Trophoblast cell (in vitro differentiated cells and primary cell): ENCODE results near the gene NUTM1.

Experiments
- DNase-seq, 2 donors: peaks; one replicate each; pipeline ENCODE4 v3.0.0-alpha.2; 2016
- H2AFZ ChIP-seq: 2 replicates; pipeline ENCODE4 v1.6.1; 2013; ENCODE audit warnings: low read length, moderate library complexity, mild to moderate bottlenecking; ENCODE audit not compliant: insufficient read depth, poor library complexity
- H2AK5ac ChIP-seq: 2 replicates; pipeline ENCODE4 v1.6.1; 2013; ENCODE audit warnings: mild to moderate bottlenecking, low read length
- H2BK120ac ChIP-seq: 2 replicates; pipeline ENCODE4 v1.6.1; 2013; ENCODE audit warnings: low read length, mild to moderate bottlenecking, moderate library complexity; ENCODE audit not compliant: insufficient read depth, poor library complexity
- H2BK12ac ChIP-seq: 2 replicates; pipeline ENCODE4 v1.6.1; 2013; ENCODE audit warnings: mild to moderate bottlenecking, low read length, moderate library complexity
- H2BK5ac ChIP-seq: 2 replicates; pipeline ENCODE4 v1.6.1; 2013; ENCODE audit warnings: low read length, low read depth, moderate library complexity, mild to moderate bottlenecking; ENCODE audit not compliant: poor library complexity
- H3K14ac ChIP-seq: 2 replicates; pipeline ENCODE4 v1.6.1; 2013; ENCODE audit warnings: mild to moderate bottlenecking, low read length
- H3K18ac ChIP-seq: 2 replicates; pipeline ENCODE4 v1.6.1; 2013; ENCODE audit warnings: mild to moderate bottlenecking, low read length
- H3K23ac ChIP-seq: 2 replicates; pipeline ENCODE4 v1.6.1; 2013; ENCODE audit warnings: low read length
- H3K27ac ChIP-seq: 2 replicates; pipeline ENCODE4 v1.5.1; 2013; ENCODE audit warnings: low read depth, mild to moderate bottlenecking, inconsistent platforms, low read length, moderate library complexity
- H3K27me3 ChIP-seq: 2 replicates; pipeline ENCODE4 v1.6.1; 2013; ENCODE audit warnings: inconsistent platforms, mild to moderate bottlenecking, low read length, moderate library complexity; ENCODE audit not compliant: insufficient read depth
- H3K36me3 ChIP-seq, 2 experiments: 1 replicate in 1 of 2; 2 replicates in 1 of 2; pipeline ENCODE4 v1.6.1; 2013; ENCODE audit warnings: low read length in 2 of 2, mild to moderate bottlenecking in 2 of 2, moderate library complexity in 1 of 2; ENCODE audit not compliant: insufficient read depth in 2 of 2, control insufficient read depth in 1 of 2
- H3K4ac ChIP-seq: 2 replicates; pipeline ENCODE4 v1.6.1; 2013; ENCODE audit warnings: low read depth, mild to moderate bottlenecking, low read length, moderate library complexity
- H3K4me1 ChIP-seq, 2 experiments: 1 replicate in 1 of 2; 2 replicates in 1 of 2; pipeline ENCODE4 v1.6.1; 2013; ENCODE audit warnings: low read length in 2 of 2, mild to moderate bottlenecking in 2 of 2, moderate library complexity in 1 of 2; ENCODE audit not compliant: insufficient read depth in 2 of 2, control insufficient read depth in 1 of 2
- H3K4me2 ChIP-seq: 2 replicates; pipeline ENCODE4 v1.6.1; 2013; ENCODE audit warnings: inconsistent platforms, mild to moderate bottlenecking, low read length, moderate library complexity
- H3K4me3 ChIP-seq: 2 replicates; pipeline ENCODE4 v1.5.1; 2013; ENCODE audit warnings: mild to moderate bottlenecking, low read depth, low read length, inconsistent platforms
- H3K79me1 ChIP-seq: one replicate; pipeline ENCODE4 v1.6.1; 2013; ENCODE audit warnings: low read length
- H3K79me2 ChIP-seq: 2 replicates; pipeline ENCODE4 v1.6.1; 2013; ENCODE audit warnings: low read length, mild to moderate bottlenecking; ENCODE audit not compliant: control insufficient read depth, insufficient read depth, poor library complexity
- H3K9ac ChIP-seq: 2 replicates; pipeline ENCODE4 v1.6.1; 2013; ENCODE audit warnings: mild to moderate bottlenecking, low read length
- H3K9me3 ChIP-seq: 2 replicates; pipeline ENCODE4 v1.6.1; 2013; ENCODE audit warnings: low read depth, mild to moderate bottlenecking, control low read depth, inconsistent platforms, low read length; ENCODE audit not compliant: insufficient read depth
- H4K12ac ChIP-seq: 2 replicates; pipeline ENCODE4 v1.6.1; 2013; ENCODE audit warnings: low read depth, mild to moderate bottlenecking, low read length, moderate library complexity
- H4K8ac ChIP-seq: 2 replicates; pipeline ENCODE4 v1.6.1; 2013; ENCODE audit warnings: low read depth, mild to moderate bottlenecking, low read length, moderate library complexity
- H4K91ac ChIP-seq: one replicate; pipeline ENCODE4 v1.6.1; 2013; ENCODE audit warnings: low read depth, mild to moderate bottlenecking, low read length, moderate library complexity
- WGBS: extraction: QIAGEN DNeasy Blood & Tissue Kit; methylation state at CpG from one replicate; pipeline ENCODE4 v1.1.7; 2013; ENCODE audit warnings: missing lambda C conversion rate; ENCODE audit not compliant: insufficient read length, insufficient coverage; ENCODE audit errors: extremely low coverage; 5-methylcytosine and 5-hydroxymethylcytosine counted together

NUTM1 gene

DNA sequence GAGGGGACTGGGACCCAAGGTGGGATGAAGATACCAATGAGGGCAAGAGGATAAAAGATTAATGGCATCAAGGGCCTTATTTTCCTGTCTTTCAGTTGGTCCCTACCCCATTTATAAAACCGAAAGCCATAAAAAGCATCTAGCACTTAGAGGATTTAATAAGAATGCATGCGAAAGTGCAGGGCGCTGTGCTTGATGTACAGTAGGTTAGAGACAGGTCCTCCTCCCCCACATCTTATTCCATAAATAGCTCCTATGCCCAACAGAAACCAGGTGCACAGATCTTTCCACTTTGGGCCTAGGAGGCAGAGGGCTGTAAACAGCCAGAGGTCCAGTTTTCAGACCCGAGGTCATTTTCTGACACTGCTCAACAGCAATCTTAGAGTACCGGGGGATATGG lies 22.7 kb downstream of the NUTM1 start:
- no CpG with 5 or more reads among the region's 5 CpGs for WGBS
- no peak overlapping the region for H2AFZ ChIP-seq
- peak overlapping the region; percentile 32 for H2AK5ac ChIP-seq
- peak overlapping the region; percentile 38 for H3K18ac ChIP-seq
- H3K23ac ChIP-seq: peak overlapping the region; percentile 22
- no peak overlapping the region for H3K27ac ChIP-seq
- H4K12ac ChIP-seq: no peak overlapping the region
- no peak for DNase-seq
- peaks cover 12 to 20% of the 10 kb centered on the region in 2 experiments for H3K4me1 ChIP-seq
- no peak overlapping the region for H2BK12ac ChIP-seq
- H3K27me3 ChIP-seq: no peaks in the 10 kb centered on the region
- no peak overlapping the region for H3K14ac ChIP-seq
- H4K8ac ChIP-seq: no peak overlapping the region
- H3K79me2 ChIP-seq: peaks cover 6% of the 10 kb centered on the region
- no peak overlapping the region for H3K4ac ChIP-seq
- no peak overlapping the region for H4K91ac ChIP-seq
- H3K4me3 ChIP-seq: peak overlapping the region; percentile 86
- H2BK5ac ChIP-seq: no peak overlapping the region
- peaks cover 10% of the 10 kb centered on the region for H3K79me1 ChIP-seq
- no peak overlapping the region for H3K9ac ChIP-seq
- no peak overlapping the region for H2BK120ac ChIP-seq
- H3K9me3 ChIP-seq: no peaks in the 10 kb centered on the region
- peaks cover 14 to 24% of the 10 kb centered on the region in 2 experiments for H3K36me3 ChIP-seq
- peak overlapping the region; percentile 98 for H3K4me2 ChIP-seq

- Histone ChIP-seq H2BK5ac (peak overlapping the region; percentile 18), H2AK5ac (no peak overlapping the region), H2BK12ac (no peak overlapping the region), H2AFZ (peak overlapping the region; percentile 28), H3K79me2 (peaks cover 6% of the 10 kb centered on the region), H3K18ac (peak overlapping the region; percentile 40), H3K27me3 (no peaks in the 10 kb centered on the region), H3K4me3 (peak overlapping the region; percentile 86), H3K27ac (peak overlapping the region; percentile 82), H4K8ac (peak overlapping the region; percentile 72), H3K14ac (peak overlapping the region; percentile 65), H3K23ac (no peak overlapping the region), H3K4me1 (peaks cover 9 to 17% of the 10 kb centered on the region in 2 experiments), H3K36me3 (peaks cover 10 to 21% of the 10 kb centered on the region in 2 experiments), H4K12ac (no peak overlapping the region), H4K91ac (peak overlapping the region; percentile 79), H3K4me2 (peak overlapping the region; percentile 98), H3K9ac (peak overlapping the region; percentile 85), H2BK120ac (peak overlapping the region; percentile 14), H3K79me1 (peaks cover 10% of the 10 kb centered on the region), H3K9me3 (no peaks in the 10 kb centered on the region), H3K4ac (no peak overlapping the region)
- no CpG with 5 or more reads among the region's 37 CpGs for whole genome bisulfite sequencing
- DNase-seq: peak; percentile 87
These were observed 23.4 kb downstream of the NUTM1 start for GRCh38 chr15:34366271-34367065.

GRCh38 chr15:34367101-34368081 lies 24.3 kb downstream of the NUTM1 start, which contains the start of gene LPCAT4:
Gene LPCAT4 (minus strand): TSS chr15:34367196. CDS start chr15:34367100, 96 bp downstream.
- peak within 1 kb of the TSS; percentile 95 for H2BK120ac ChIP-seq
- no peak within 1 kb of the TSS for H3K23ac ChIP-seq
- peaks cover 9 to 17% of the 10 kb centered on the region in 2 experiments for H3K36me3 ChIP-seq
- H2BK5ac ChIP-seq: peak within 1 kb of the TSS; percentile 93
- no peaks in the 10 kb centered on the region for H3K27me3 ChIP-seq
- peak within 1 kb of the TSS; percentile 96 for H4K91ac ChIP-seq
- WGBS: no CpG with 5 or more reads among the region's 80 CpGs
- H3K14ac ChIP-seq: peak within 1 kb of the TSS; percentile 97
- H2AFZ ChIP-seq: peak within 1 kb of the TSS; percentile 93
- peak within 1 kb of the TSS; percentile 58 for H2BK12ac ChIP-seq
- peak within 1 kb of the TSS; percentile 98 for H3K4me2 ChIP-seq
- H3K9me3 ChIP-seq: no peaks in the 10 kb centered on the region
- H4K12ac ChIP-seq: peak within 1 kb of the TSS; percentile 92
- peak within 1 kb of the TSS; percentile 92 for H3K9ac ChIP-seq
- peak within 1 kb of the TSS; percentile 91 for H3K4ac ChIP-seq
- peak within 1 kb of the TSS; percentile 87 for H4K8ac ChIP-seq
- peak within 1 kb of the TSS; percentile 91 for H3K18ac ChIP-seq
- H3K4me1 ChIP-seq: peaks cover 9 to 17% of the 10 kb centered on the region in 2 experiments
- peak; percentile 80 to 90 for DNase-seq
- H3K4me3 ChIP-seq: peak within 1 kb of the TSS; percentile 92
- H2AK5ac ChIP-seq: peak within 1 kb of the TSS; percentile 55
- peaks cover 6% of the 10 kb centered on the region for H3K79me2 ChIP-seq
- peak within 1 kb of the TSS; percentile 96 for H3K27ac ChIP-seq
- H3K79me1 ChIP-seq: peaks cover 10% of the 10 kb centered on the region

- H3K27ac ChIP-seq: no peak overlapping the region
- H3K79me1 ChIP-seq: peaks cover 10% of the 10 kb centered on the region
- H3K4ac ChIP-seq: no peak overlapping the region
- WGBS: no CpG with 5 or more reads among the region's 2 CpGs
- H3K27me3 ChIP-seq: no peaks in the 10 kb centered on the region
- H3K23ac ChIP-seq: no peak overlapping the region
- no peak overlapping the region for H3K14ac ChIP-seq
- H4K8ac ChIP-seq: no peak overlapping the region
- peaks cover 8 to 15% of the 10 kb centered on the region in 2 experiments for H3K4me1 ChIP-seq
- DNase-seq: no peak
- peaks cover 6% of the 10 kb centered on the region for H3K9me3 ChIP-seq
- H4K91ac ChIP-seq: no peak overlapping the region
- no peak overlapping the region for H4K12ac ChIP-seq
- no peak overlapping the region for H3K4me3 ChIP-seq
- H3K79me2 ChIP-seq: peaks cover 6% of the 10 kb centered on the region
- no peak overlapping the region for H2BK5ac ChIP-seq
- no peak overlapping the region for H3K18ac ChIP-seq
- H3K36me3 ChIP-seq: no peaks in the 10 kb centered on the region
- no peak overlapping the region for H2AK5ac ChIP-seq
- H3K9ac ChIP-seq: no peak overlapping the region
- H2BK120ac ChIP-seq: no peak overlapping the region
- H2BK12ac ChIP-seq: no peak overlapping the region
- H2AFZ ChIP-seq: no peak overlapping the region
- H3K4me2 ChIP-seq: no peak overlapping the region
These were observed 27.0 kb downstream of the NUTM1 start for GRCh38 chr15:34370129-34370528.
